ENCODE measurements around the gene B2M. TPM values are rescaled to one million over a fixed set of nuclear protein-coding genes. Genes with fewer than 3 reads are reported as not detected.
"Not testable (repeated sequence)": the region's sequence is repeated elsewhere in the genome, so short reads cannot be mapped to it uniquely, and the experiment has no call there.

The B2M gene
- total RNA-seq, 1 donor from 2014 or later, result 8,744 TPM

DNA sequence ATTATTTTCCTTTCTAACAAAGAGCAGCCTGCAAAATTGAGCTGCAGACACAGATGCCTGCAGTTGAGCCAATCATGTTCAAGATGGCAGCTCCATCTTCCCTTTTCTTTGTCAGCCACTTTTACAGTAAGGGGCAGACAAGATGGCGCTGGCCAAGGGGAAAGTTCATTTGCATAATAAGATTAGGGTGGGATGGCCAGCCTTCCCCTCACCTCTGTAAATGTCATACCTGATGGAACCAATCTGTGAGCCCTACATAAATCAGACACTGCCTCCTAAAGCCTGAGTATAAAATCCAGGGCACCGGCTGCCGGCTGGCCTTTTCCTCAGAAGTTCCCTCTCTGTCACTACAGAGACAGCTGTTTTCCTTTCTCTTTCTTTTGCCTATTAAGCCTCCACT is 16.0 kb upstream of the B2M start:
- intact Hi-C loops (cut with micrococcal nuclease), result no loop called here

DNA sequence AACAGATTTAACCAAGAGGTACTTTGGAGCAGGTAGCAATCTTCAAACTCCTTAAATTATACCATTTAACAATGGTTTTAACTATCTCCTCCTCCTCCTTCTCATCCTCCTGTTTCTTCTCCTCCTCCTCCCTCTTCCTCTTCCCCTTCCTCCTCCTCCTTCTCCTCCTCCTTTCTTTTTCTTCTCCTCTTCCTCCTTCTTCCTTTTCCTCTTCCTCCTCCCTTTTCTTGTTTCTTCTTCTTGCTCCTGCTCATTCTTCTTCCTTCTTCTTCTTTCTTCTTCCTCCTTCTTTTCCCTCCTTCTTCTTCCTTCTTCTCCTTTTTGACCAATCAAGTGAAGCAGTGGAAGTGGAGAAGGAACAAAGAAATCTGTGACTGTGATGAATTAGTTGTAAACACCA is 14.3 kb upstream of the B2M start:
- intact Hi-C loops (cut with micrococcal nuclease), result no loop called here

DNA sequence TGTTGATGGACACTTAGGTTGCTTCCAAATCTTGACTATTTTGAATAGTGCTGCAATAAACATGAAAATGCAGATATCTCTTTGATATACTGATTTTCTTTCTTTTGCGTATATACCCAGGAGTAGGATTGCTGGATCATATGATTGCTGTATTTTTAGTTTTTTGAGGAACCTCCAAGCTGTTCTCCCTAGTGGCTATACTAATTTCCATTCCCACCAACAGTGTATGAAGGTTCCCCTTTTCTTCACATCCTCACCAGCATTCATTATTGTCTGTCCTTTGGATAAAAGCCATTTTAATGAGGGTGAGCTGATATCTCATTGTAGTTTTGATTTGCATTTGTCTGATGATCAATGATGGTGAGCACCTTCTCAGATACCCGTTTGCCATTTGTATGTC is 12.7 kb upstream of the B2M start:
- intact Hi-C loops (cut with micrococcal nuclease), result no loop called here

DNA sequence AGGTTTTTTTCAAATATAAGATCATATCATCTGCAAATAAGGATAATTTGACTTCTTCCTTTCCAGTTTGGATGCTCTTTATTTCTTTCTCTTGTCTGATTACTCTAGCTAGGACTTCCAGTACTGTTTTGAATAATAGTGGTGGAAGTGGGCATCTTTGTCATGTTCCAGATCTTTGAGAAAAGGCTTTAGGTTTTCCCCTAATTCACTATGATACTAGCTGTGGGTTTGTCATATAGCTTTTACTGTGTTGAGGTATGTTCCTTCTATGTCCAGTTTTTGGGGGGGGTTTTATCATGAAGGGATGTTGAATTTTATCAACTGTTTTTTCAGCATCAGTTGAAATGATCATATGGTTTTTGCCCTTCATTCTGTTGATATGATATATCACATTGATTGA is 10.6 kb upstream of the B2M start:
- intact Hi-C loops (cut with micrococcal nuclease), result not testable (repeated sequence)

DNA sequence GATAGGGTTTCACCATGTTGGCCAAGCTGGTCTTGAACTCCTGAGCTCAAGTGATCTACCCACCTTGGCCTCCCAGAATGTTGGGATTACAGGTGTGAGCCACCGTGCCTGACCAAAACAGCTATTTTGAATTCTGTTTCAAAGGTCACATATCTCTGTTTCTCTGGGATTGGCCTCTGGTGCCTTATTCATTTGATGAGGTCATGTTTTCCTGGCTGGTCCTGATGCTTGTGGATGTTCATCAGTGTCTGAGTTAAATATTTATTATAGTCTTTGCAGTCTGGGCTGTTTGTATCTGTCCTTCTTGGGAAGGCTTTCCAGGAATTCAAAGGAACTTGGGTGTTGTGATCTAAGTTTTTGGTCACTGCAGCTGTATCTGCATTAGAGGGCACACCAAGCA is 5.3 kb upstream of the B2M start:
- intact Hi-C loops (cut with micrococcal nuclease), result no loop called here

DNA sequence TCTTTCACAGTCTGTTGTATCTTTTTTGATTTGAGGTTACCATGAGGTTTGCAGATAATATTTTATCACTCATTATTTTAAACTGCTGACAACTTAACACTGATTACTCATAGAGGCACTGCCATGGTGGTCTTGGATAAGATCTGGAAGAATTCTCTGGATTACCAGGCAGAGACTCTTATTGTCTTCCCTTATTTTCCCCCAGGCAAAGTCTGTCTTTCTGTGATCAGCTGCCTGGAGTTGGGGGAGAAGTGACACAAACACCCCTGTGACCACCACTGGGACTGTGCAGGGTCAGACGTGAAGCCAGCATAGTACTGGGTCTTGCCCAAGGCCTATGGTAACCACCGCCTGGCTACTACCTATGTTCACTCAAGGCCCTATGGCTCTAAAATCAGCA is 4.9 kb upstream of the B2M start:
- intact Hi-C loops (cut with micrococcal nuclease), result no loop called here

DNA sequence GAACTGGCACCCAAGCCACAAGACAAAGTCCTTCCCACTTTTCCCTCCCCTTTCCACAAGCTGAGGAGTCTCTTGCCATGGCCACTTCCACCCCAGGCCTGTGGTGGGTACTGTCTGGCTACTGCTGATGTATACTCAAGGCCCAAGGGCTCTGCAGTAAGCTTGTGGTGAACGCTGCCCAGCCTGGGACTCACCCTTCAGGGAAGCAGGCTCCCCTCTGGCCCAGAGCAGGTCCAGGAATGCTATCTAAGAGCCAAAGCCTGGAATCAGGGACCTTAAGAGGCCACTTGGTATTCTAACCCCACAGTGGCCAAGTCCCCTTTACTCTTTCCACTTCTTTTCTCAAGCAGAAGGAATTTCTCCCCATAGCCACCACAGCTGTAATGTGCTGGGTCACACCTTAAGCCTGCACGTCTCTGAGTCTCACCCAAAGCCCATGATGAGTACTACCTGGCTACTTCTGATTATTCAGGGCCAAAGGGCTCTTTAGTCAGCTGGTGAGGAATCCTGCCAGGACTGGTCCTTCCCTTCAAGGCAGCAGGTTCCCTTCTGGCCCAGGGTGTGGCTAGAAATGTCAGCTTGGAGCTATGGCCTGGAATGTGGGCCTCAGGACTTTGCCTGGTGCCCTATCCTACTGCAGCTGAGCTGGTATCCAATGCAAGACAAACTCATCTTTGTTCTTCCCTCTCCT is 4.2 kb upstream of the B2M start:
- intact Hi-C loops (cut with micrococcal nuclease), result no loop called here

DNA sequence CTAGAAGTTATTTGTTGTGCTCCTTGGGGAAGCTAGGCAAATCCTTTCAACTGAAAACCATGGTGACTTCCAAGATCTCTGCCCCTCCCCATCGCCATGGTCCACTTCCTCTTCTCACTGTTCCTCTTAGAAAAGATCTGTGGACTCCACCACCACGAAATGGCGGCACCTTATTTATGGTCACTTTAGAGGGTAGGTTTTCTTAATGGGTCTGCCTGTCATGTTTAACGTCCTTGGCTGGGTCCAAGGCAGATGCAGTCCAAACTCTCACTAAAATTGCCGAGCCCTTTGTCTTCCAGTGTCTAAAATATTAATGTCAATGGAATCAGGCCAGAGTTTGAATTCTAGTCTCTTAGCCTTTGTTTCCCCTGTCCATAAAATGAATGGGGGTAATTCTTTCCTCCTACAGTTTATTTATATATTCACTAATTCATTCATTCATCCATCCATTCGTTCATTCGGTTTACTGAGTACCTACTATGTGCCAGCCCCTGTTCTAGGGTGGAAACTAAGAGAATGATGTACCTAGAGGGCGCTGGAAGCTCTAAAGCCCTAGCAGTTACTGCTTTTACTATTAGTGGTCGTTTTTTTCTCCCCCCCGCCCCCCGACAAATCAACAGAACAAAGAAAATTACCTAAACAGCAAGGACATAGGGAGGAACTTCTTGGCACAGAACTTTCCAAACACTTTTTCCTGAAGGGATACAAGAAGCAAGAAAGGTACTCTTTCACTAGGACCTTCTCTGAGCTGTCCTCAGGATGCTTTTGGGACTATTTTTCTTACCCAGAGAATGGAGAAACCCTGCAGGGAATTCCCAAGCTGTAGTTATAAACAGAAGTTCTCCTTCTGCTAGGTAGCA is 851 bp upstream of the B2M start:
- intact Hi-C loops (cut with micrococcal nuclease), result loop anchor here (1.0 to 5.0 kb wide), 7 partner anchors 9 to 173 kb away; partner anchors contain the start of genes EIF3J and SPG11

DNA sequence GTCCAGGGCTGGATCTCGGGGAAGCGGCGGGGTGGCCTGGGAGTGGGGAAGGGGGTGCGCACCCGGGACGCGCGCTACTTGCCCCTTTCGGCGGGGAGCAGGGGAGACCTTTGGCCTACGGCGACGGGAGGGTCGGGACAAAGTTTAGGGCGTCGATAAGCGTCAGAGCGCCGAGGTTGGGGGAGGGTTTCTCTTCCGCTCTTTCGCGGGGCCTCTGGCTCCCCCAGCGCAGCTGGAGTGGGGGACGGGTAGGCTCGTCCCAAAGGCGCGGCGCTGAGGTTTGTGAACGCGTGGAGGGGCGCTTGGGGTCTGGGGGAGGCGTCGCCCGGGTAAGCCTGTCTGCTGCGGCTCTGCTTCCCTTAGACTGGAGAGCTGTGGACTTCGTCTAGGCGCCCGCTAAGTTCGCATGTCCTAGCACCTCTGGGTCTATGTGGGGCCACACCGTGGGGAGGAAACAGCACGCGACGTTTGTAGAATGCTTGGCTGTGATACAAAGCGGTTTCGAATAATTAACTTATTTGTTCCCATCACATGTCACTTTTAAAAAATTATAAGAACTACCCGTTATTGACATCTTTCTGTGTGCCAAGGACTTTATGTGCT is 527 bp downstream of the B2M start:
- intact Hi-C loops (cut with micrococcal nuclease), result loop anchor here (1.0 to 5.0 kb wide), 7 partner anchors 7 to 175 kb away; partner anchors contain the start of genes EIF3J and SPG11

DNA sequence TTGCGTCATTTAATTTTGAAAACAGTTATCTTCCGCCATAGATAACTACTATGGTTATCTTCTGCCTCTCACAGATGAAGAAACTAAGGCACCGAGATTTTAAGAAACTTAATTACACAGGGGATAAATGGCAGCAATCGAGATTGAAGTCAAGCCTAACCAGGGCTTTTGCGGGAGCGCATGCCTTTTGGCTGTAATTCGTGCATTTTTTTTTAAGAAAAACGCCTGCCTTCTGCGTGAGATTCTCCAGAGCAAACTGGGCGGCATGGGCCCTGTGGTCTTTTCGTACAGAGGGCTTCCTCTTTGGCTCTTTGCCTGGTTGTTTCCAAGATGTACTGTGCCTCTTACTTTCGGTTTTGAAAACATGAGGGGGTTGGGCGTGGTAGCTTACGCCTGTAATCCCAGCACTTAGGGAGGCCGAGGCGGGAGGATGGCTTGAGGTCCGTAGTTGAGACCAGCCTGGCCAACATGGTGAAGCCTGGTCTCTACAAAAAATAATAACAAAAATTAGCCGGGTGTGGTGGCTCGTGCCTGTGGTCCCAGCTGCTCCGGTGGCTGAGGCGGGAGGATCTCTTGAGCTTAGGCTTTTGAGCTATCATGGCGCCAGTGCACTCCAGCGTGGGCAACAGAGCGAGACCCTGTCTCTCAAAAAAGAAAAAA is 1.2 kb downstream of the B2M start:
- intact Hi-C loops (cut with micrococcal nuclease), result loop anchor here (1.0 to 5.0 kb wide), 3 partner anchors 24 to 175 kb away; partner anchors contain the start of genes EIF3J and TRIM69

DNA sequence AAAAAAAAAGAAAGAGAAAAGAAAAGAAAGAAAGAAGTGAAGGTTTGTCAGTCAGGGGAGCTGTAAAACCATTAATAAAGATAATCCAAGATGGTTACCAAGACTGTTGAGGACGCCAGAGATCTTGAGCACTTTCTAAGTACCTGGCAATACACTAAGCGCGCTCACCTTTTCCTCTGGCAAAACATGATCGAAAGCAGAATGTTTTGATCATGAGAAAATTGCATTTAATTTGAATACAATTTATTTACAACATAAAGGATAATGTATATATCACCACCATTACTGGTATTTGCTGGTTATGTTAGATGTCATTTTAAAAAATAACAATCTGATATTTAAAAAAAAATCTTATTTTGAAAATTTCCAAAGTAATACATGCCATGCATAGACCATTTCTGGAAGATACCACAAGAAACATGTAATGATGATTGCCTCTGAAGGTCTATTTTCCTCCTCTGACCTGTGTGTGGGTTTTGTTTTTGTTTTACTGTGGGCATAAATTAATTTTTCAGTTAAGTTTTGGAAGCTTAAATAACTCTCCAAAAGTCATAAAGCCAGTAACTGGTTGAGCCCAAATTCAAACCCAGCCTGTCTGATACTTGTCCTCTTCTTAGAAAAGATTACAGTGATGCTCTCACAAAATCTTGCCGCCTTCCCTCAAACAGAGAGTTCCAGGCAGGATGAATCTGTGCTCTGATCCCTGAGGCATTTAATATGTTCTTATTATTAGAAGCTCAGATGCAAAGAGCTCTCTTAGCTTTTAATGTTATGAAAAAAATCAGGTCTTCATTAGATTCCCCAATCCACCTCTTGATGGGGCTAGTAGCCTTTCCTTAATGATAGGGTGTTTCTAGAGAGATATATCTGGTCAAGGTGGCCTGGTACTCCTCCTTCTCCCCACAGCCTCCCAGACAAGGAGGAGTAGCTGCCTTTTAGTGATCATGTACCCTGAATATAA is 2.0 kb downstream of the B2M start:
- intact Hi-C loops (cut with micrococcal nuclease), result loop anchor here (1.0 to 5.0 kb wide), 3 partner anchors 23 to 176 kb away; partner anchors contain the start of genes EIF3J and TRIM69

DNA sequence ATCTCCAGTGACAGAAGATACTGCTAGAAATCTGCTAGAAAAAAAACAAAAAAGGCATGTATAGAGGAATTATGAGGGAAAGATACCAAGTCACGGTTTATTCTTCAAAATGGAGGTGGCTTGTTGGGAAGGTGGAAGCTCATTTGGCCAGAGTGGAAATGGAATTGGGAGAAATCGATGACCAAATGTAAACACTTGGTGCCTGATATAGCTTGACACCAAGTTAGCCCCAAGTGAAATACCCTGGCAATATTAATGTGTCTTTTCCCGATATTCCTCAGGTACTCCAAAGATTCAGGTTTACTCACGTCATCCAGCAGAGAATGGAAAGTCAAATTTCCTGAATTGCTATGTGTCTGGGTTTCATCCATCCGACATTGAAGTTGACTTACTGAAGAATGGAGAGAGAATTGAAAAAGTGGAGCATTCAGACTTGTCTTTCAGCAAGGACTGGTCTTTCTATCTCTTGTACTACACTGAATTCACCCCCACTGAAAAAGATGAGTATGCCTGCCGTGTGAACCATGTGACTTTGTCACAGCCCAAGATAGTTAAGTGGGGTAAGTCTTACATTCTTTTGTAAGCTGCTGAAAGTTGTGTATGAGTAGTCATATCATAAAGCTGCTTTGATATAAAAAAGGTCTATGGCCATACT is 4.0 kb downstream of the B2M start:
- intact Hi-C loops (cut with micrococcal nuclease), result no loop called here

DNA sequence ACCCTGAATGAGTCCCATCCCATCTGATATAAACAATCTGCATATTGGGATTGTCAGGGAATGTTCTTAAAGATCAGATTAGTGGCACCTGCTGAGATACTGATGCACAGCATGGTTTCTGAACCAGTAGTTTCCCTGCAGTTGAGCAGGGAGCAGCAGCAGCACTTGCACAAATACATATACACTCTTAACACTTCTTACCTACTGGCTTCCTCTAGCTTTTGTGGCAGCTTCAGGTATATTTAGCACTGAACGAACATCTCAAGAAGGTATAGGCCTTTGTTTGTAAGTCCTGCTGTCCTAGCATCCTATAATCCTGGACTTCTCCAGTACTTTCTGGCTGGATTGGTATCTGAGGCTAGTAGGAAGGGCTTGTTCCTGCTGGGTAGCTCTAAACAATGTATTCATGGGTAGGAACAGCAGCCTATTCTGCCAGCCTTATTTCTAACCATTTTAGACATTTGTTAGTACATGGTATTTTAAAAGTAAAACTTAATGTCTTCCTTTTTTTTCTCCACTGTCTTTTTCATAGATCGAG is 4.5 kb downstream of the B2M start:
- intact Hi-C loops (cut with micrococcal nuclease), result no loop called here

DNA sequence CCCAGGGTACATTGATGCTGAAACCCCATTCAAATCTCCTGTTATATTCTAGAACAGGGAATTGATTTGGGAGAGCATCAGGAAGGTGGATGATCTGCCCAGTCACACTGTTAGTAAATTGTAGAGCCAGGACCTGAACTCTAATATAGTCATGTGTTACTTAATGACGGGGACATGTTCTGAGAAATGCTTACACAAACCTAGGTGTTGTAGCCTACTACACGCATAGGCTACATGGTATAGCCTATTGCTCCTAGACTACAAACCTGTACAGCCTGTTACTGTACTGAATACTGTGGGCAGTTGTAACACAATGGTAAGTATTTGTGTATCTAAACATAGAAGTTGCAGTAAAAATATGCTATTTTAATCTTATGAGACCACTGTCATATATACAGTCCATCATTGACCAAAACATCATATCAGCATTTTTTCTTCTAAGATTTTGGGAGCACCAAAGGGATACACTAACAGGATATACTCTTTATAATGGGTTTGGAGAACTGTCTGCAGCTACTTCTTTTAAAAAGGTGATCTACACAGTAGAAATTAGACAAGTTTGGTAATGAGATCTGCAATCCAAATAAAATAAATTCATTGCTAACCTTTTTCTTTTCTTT is 5.8 kb downstream of the B2M start:
- intact Hi-C loops (cut with micrococcal nuclease), result no loop called here

DNA sequence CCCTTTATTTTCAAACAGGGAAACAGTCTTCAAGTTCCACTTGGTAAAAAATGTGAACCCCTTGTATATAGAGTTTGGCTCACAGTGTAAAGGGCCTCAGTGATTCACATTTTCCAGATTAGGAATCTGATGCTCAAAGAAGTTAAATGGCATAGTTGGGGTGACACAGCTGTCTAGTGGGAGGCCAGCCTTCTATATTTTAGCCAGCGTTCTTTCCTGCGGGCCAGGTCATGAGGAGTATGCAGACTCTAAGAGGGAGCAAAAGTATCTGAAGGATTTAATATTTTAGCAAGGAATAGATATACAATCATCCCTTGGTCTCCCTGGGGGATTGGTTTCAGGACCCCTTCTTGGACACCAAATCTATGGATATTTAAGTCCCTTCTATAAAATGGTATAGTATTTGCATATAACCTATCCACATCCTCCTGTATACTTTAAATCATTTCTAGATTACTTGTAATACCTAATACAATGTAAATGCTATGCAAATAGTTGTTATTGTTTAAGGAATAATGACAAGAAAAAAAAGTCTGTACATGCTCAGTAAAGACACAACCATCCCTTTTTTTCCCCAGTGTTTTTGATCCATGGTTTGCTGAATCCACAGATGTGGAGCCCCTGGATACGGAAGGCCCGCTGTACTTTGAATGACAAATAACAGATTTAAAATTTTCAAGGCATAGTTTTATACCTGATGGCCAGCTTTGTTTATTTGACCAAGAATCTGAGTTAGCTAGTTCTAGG is 7.0 kb downstream of the B2M start:
- intact Hi-C loops (cut with micrococcal nuclease), result no loop called here

DNA sequence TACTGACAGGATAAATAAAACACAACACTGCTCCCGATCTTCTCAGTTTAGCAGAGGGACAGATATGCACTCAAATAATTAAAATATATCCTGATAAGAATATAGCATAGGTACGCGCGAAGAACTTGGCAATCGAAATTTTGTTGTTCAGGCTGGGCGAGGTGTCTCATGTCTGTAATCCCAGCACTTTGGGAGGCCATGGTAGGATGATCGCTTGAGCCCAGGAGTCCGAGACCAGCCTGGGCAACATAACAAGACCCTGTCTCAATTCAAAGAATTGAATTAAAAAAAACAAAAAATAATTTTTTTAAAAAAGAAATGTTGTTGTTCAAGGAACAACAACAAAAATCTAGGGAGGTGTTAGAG is 7.6 kb downstream of the B2M start:
- intact Hi-C loops (cut with micrococcal nuclease), result loop anchor here (1.0 kb wide), 3 partner anchors 8 to 17 kb away; partner anchors contain the start of genes B2M, PATL2 and TRIM69

DNA sequence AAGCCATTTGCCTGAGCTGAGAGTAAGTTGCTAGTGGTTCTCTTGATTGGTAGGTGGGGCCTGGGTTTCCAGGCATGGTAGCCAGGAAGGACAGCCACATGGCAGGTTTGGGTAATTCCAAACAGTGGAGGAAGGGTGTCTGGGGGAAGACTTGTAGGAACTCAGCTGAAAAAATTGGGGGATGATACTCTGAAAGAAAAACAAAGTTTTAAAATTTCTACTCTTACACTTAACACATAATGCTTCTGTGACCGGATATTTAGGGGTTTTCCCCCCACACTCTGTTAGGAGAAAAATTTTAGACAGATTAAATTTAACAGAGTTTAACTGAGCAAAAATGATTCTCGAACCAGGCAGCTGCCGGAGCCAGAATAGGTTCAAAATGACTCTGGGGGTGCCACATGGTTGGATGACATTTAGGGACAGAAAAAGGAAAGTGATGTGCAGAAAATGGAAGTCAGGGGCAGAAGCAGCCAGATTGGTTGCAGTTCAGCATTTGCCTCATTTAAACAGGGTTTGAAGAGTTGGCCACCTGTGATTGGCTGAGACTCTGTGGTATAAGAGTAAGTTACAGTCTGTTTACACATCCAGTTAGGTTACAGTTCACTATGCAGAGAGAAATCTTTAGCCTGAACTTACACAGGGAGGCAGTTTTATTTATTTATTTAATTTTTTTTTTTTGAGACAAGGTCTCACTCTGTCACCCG is 8.1 kb downstream of the B2M start:
- intact Hi-C loops (cut with micrococcal nuclease), result loop anchor here (1.0 kb wide), 3 partner anchors 8 to 17 kb away; partner anchors contain the start of genes B2M, PATL2 and TRIM69
